HepG2 (cell line): Measurements from ENCODE around the gene CNDP1. TPM values are rescaled to one million over a fixed set of nuclear protein-coding genes. Genes with fewer than 3 reads are reported as not detected.

Source experiments
- EED ChIP-seq: sonication (generic); formaldehyde crosslinking; IDR thresholded peaks from 2 replicates; pipeline ENCODE4 v1.5.0; 2020; ENCODE audit warnings: mild to moderate bottlenecking, missing genetic modification reagents
- KLF15 ChIP-seq: sonication (generic); formaldehyde crosslinking; IDR thresholded peaks from 2 replicates; pipeline ENCODE4 v1.8.1; 2023; ENCODE audit warnings: borderline replicate concordance, mild to moderate bottlenecking, inconsistent platforms, missing genetic modification reagents, mixed read lengths
- MYC ChIP-seq: sonication (generic); formaldehyde crosslinking; IDR thresholded peaks from 2 replicates; pipeline ENCODE4 v1.9.0; 2021; ENCODE audit warnings: missing genetic modification reagents, borderline replicate concordance
- NFYC ChIP-seq: IDR thresholded peaks from 2 replicates; pipeline ENCODE4 v1.6.1; 2016; ENCODE audit warnings: missing genetic modification reagents, missing compliant biosample characterization
- REPIN1 ChIP-seq: sonication (generic); formaldehyde crosslinking; IDR thresholded peaks from 2 replicates; pipeline ENCODE4 v1.8.0; 2022; ENCODE audit warnings: missing genetic modification reagents, low read depth, mild to moderate bottlenecking, borderline replicate concordance
- SNRNP70 ChIP-seq: fragments of 200-400 bp; formaldehyde crosslinking; IDR thresholded peaks from 2 replicates; pipeline ENCODE4 v1.6.1; 2017; ENCODE audit warnings: mild to moderate bottlenecking, low read depth, low read length, moderate library complexity
- SOX6 ChIP-seq, 2 experiments: fragments of 450-650 bp in 1 of 2; sonication (generic) in 1 of 2; formaldehyde crosslinking in 1 of 2; IDR thresholded peaks; 2 replicates each; pipeline versions ENCODE4 v1.4.0 to v1.6.1; 2017 to 2020; ENCODE audit warnings: antibody characterized with exemption in 1 of 2, mild to moderate bottlenecking in 1 of 2, missing genetic modification reagents in 1 of 2
- SP2 ChIP-seq: sonication (generic); formaldehyde crosslinking; IDR thresholded peaks from 2 replicates; pipeline ENCODE4 v1.5.1; 2020; ENCODE audit warnings: mild to moderate bottlenecking, missing genetic modification reagents
- YY1 ChIP-seq: IDR thresholded peaks from 2 replicates; pipeline ENCODE4 v1.6.1; 2011; ENCODE audit warnings: low read length, low read depth, moderate library complexity, mild to moderate bottlenecking; ENCODE audit not compliant: insufficient read depth, insufficient replicate concordance
- ZIK1 ChIP-seq: sonication (generic); formaldehyde crosslinking; IDR thresholded peaks from 2 replicates; pipeline ENCODE4 v1.5.0; 2020; ENCODE audit warnings: mild to moderate bottlenecking, low read depth, missing genetic modification reagents, borderline replicate concordance
- ZNF441 ChIP-seq: sonication (generic); formaldehyde crosslinking; IDR thresholded peaks from 2 replicates; pipeline ENCODE4 v1.7.0; 2021; ENCODE audit warnings: missing genetic modification reagents, borderline replicate concordance
- ZNF550 ChIP-seq: sonication (generic); formaldehyde crosslinking; IDR thresholded peaks from 2 replicates; pipeline ENCODE4 v1.4.0; 2020; ENCODE audit warnings: mild to moderate bottlenecking, missing genetic modification reagents, borderline replicate concordance
- ZNF772 ChIP-seq: sonication (generic); formaldehyde crosslinking; IDR thresholded peaks from 2 replicates; pipeline ENCODE4 v1.5.0; 2020; ENCODE audit warnings: mild to moderate bottlenecking, missing genetic modification reagents
- polyA plus RNA-seq, 8 experiments: library from polyadenylated mRNA; depleted of rRNA in 3 of 8; stranded (reverse) in 7 of 8; unstranded in 1 of 8; fragments of >200 nt; fragmentation: Illumina TruSeq in 4 of 8; extraction: Trizol in 4 of 8; gene quantifications; 2 replicates each; pipeline versions ENCODE4 v1.2.1 to v1.2.3, GENCODE V29; 2011 to 2016; ENCODE audit warnings: low read depth in 4 of 8, missing spikeins in 1 of 8, mixed read lengths in 1 of 8; ENCODE audit not compliant: insufficient read depth in 1 of 8
- total RNA-seq, 5 experiments: library from RNA; depleted of rRNA; stranded (reverse); fragments of >200 nt; fragmentation: Illumina TruSeq; extraction: Trizol; gene quantifications; 2 replicates each; pipeline ENCODE4 v1.2.3, GENCODE V29; 2016; ENCODE audit warnings: low read depth in 1 of 5
- TF ChIP-seq, protein P1 (sequence below), 2 experiments: sonication (generic) in 1 of 2; formaldehyde crosslinking in 1 of 2; IDR thresholded peaks; 2 replicates each; pipeline versions ENCODE4 v1.6.1 to v1.9.0; 2014 to 2022; ENCODE audit warnings: antibody characterized with exemption in 1 of 2, borderline replicate concordance in 1 of 2, inconsistent platforms in 1 of 2, low read depth in 1 of 2, missing genetic modification reagents in 1 of 2
- TF ChIP-seq, protein P2 (sequence below): sonication (generic); formaldehyde crosslinking; IDR thresholded peaks from 2 replicates; pipeline ENCODE4 v1.4.0; 2020; ENCODE audit warnings: missing genetic modification reagents, borderline replicate concordance
- TF ChIP-seq, protein P3 (sequence below): fragments of 450-650 bp; IDR thresholded peaks from 2 replicates; pipeline ENCODE4 v1.6.1; 2017
- TF ChIP-seq, protein P4 (sequence below): sonication (generic); formaldehyde crosslinking; IDR thresholded peaks from 2 replicates; pipeline ENCODE4 v1.4.0; 2020; ENCODE audit warnings: missing genetic modification reagents

Gene CNDP1
- total and polyA plus RNA-seq, 2 of the 13 experiments (the other 11 are each of a cell fraction or from before 2014, with no cell fraction given) = 0.01 TPM; not detected in 1

DNA sequence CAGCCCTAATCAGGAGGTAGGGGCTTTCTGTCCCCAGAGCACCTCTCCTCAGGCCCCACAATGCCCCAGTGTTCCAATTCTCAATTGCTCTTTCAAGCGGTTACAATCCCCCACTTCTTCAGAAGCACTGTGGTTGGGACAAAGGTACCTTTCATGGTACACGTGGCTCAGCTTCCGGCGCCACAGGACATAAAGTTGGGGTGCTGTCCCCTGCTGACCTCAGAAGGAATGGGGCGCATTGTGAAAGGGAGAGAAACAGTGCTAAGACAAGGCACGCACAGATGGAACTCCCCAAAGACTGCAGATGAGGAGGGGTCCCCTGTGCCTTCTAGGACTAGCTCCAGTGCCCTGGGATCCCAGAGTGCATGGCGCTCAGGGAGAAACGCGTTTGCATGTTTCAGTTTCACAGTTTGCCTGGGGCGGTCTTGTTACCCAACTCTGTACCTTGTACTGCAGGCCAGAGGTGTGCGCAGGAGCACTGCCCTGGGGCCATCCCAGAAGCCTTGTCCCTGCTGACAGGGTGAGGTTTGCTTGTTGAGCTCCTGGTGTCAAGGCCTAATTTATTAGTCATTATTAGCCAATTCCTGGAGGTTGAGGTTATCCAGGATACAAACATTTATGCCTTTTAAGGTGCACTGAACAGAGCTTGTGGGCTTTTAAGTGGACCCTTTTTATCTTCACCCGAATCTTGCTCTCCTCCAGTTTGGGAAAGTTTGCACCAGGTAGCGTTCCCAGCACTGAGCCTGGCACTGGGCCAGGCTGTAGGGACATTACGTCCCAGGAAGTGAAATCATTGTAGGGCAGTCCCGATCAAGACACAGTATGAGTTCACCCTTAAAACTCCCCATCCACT, 7.6 kb downstream of the CNDP1 start (continued):
- TF ChIP-seq ZNF772 (CRISPR knock-in tag) = peak; percentile 85; the same call in 1 of the 2 replicates
- TF ChIP-seq YY1 = peak; percentile 55
- no peak; the same call in 1 of the 2 replicates for TF ChIP-seq NFYC (CRISPR knock-in tag)
- TF ChIP-seq SOX6 (IDR thresholded peaks at IDR 0.05) = no peak
- TF ChIP-seq SOX6 (CRISPR knock-in tag; IDR thresholded peaks at IDR 0.05) = peak; percentile 92
- peak; percentile 93 for TF ChIP-seq MYC (CRISPR knock-in tag)
- TF ChIP-seq, protein P1, sequence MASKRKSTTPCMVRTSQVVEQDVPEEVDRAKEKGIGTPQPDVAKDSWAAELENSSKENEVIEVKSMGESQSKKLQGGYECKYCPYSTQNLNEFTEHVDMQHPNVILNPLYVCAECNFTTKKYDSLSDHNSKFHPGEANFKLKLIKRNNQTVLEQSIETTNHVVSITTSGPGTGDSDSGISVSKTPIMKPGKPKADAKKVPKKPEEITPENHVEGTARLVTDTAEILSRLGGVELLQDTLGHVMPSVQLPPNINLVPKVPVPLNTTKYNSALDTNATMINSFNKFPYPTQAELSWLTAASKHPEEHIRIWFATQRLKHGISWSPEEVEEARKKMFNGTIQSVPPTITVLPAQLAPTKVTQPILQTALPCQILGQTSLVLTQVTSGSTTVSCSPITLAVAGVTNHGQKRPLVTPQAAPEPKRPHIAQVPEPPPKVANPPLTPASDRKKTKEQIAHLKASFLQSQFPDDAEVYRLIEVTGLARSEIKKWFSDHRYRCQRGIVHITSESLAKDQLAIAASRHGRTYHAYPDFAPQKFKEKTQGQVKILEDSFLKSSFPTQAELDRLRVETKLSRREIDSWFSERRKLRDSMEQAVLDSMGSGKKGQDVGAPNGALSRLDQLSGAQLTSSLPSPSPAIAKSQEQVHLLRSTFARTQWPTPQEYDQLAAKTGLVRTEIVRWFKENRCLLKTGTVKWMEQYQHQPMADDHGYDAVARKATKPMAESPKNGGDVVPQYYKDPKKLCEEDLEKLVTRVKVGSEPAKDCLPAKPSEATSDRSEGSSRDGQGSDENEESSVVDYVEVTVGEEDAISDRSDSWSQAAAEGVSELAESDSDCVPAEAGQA (IDR thresholded peaks at IDR 0.05; ENCODE audit: low read depth) = 0 out of 2 replicates have a peak, but pooled peaks have one; percentile 19
- TF ChIP-seq, protein P1 (CRISPR knock-in tag; IDR thresholded peaks at IDR 0.05; ENCODE audit: borderline replicate concordance) = no peak
- TF ChIP-seq, protein P2, sequence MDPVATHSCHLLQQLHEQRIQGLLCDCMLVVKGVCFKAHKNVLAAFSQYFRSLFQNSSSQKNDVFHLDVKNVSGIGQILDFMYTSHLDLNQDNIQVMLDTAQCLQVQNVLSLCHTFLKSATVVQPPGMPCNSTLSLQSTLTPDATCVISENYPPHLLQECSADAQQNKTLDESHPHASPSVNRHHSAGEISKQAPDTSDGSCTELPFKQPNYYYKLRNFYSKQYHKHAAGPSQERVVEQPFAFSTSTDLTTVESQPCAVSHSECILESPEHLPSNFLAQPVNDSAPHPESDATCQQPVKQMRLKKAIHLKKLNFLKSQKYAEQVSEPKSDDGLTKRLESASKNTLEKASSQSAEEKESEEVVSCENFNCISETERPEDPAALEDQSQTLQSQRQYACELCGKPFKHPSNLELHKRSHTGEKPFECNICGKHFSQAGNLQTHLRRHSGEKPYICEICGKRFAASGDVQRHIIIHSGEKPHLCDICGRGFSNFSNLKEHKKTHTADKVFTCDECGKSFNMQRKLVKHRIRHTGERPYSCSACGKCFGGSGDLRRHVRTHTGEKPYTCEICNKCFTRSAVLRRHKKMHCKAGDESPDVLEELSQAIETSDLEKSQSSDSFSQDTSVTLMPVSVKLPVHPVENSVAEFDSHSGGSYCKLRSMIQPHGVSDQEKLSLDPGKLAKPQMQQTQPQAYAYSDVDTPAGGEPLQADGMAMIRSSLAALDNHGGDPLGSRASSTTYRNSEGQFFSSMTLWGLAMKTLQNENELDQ (CRISPR knock-in tag) = 0 out of 2 replicates have a peak, but pooled peaks have one; percentile 77
- TF ChIP-seq, protein P3, sequence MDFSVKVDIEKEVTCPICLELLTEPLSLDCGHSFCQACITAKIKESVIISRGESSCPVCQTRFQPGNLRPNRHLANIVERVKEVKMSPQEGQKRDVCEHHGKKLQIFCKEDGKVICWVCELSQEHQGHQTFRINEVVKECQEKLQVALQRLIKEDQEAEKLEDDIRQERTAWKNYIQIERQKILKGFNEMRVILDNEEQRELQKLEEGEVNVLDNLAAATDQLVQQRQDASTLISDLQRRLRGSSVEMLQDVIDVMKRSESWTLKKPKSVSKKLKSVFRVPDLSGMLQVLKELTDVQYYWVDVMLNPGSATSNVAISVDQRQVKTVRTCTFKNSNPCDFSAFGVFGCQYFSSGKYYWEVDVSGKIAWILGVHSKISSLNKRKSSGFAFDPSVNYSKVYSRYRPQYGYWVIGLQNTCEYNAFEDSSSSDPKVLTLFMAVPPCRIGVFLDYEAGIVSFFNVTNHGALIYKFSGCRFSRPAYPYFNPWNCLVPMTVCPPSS = no peak
- peak; percentile 54; the same call in 1 of the 2 replicates for TF ChIP-seq ZNF441
- TF ChIP-seq EED (CRISPR knock-in tag) = peak; percentile 91; the same call in 1 of the 2 replicates
- TF ChIP-seq ZIK1 (CRISPR knock-in tag) = 0 out of 2 replicates have a peak, but pooled peaks have one; percentile 33
- peak; percentile 43; the same call in 1 of the 2 replicates for TF ChIP-seq REPIN1
- TF ChIP-seq, protein P4, sequence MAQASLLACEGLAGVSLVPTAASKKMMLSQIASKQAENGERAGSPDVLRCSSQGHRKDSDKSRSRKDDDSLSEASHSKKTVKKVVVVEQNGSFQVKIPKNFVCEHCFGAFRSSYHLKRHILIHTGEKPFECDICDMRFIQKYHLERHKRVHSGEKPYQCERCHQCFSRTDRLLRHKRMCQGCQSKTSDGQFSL (CRISPR knock-in tag) = no peak
- no peak for TF ChIP-seq SNRNP70
- no peak for TF ChIP-seq ZNF550
- no peak for TF ChIP-seq SP2 (CRISPR knock-in tag)
- TF ChIP-seq KLF15 (CRISPR knock-in tag) = no peak
